DND-41 (cell line): ENCODE measurements around the gene STK25.

Source experiments
- EZH2 ChIP-seq: IDR thresholded peaks from 3 replicates; pipeline ENCODE4 v1.6.1; 2012; ENCODE audit warnings: borderline replicate concordance, low read depth, mild to moderate bottlenecking, moderate library complexity, low read length, inconsistent platforms; ENCODE audit not compliant: severe bottlenecking
- TF ChIP-seq, protein P1 (sequence below): IDR thresholded peaks from 2 replicates; pipeline ENCODE4 v1.5.1; 2012; ENCODE audit warnings: borderline replicate concordance, low read length, moderate library complexity, mild to moderate bottlenecking; ENCODE audit not compliant: poor library complexity, severe bottlenecking; ENCODE audit errors: extremely low read depth

DNA sequence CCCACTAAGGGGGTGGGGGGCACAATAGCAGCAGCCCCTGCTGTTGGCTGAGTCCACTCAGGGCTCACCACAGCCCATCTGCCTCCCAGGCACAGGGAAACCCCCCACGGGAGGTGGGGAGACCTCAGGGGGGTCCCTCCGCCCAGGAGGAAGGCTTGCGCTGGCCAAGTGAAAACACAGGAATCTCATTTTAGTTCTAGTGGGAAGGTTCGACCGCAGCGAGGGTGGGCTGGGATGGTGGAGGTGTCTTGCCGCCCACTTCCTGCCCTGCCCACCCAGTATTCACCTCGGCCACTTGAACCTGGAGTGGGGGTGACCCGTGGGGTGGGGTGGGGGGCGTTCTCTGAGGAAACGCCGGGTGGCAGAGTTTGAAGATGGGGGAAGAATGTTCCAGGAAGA is 43.2 kb upstream of the STK25 start:
- TF ChIP-seq, protein P1, sequence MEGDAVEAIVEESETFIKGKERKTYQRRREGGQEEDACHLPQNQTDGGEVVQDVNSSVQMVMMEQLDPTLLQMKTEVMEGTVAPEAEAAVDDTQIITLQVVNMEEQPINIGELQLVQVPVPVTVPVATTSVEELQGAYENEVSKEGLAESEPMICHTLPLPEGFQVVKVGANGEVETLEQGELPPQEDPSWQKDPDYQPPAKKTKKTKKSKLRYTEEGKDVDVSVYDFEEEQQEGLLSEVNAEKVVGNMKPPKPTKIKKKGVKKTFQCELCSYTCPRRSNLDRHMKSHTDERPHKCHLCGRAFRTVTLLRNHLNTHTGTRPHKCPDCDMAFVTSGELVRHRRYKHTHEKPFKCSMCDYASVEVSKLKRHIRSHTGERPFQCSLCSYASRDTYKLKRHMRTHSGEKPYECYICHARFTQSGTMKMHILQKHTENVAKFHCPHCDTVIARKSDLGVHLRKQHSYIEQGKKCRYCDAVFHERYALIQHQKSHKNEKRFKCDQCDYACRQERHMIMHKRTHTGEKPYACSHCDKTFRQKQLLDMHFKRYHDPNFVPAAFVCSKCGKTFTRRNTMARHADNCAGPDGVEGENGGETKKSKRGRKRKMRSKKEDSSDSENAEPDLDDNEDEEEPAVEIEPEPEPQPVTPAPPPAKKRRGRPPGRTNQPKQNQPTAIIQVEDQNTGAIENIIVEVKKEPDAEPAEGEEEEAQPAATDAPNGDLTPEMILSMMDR, result no peak
- no peak for TF ChIP-seq EZH2
